ENCODE data around the gene MLANA. TPM values are rescaled to one million over a fixed set of nuclear protein-coding genes. Genes with fewer than 3 reads are reported as not detected.

The MLANA gene
- total RNA-seq, 4 donors from 2014 or later: 20.0 to 47.4 (median 37.6) TPM

DNA sequence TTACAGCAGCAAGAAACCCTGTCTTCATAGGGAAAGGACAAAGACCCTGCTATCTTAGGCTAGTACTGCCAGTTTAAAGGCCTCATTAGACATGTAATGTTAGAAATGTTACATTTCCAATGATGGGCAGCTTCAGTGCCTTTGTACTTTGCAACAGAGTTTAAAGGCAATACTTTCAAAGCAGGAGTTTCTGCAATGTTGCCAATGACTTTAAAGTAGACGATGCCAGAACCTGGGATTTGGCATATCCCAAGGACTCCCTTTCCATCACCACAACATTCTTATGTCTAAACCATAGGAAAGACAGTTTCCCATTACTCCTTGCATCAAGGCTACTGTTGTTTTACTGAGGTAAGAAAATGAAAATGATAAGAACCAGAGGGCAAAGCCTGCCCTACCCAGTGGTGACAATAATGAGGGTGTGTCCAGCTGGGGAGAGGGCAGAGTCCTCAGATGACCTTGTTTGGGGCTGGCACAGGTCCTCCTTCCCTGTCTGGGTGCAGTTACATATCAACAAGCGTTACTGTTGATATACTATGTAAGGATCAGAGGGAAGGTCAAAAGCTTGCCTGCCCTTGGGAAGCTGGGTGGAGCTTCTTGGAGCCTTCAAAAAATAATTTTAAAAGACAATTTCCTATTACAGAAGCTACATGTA is 27.5 kb upstream of the MLANA start:
- H3K27me3 ChIP-seq: no peaks in the 10 kb centered on the region
- no peak for DNase-seq (ENCODE audit: low spot score in 2 of 2)
- no peaks in the 10 kb centered on the region for H3K9me3 ChIP-seq
- WGBS: 66% methylated on average over 2 of the region's 2 CpGs
- no peaks in the 10 kb centered on the region for H3K36me3 ChIP-seq
- TF ChIP-seq POLR2A (IDR thresholded peaks at IDR 0.05): no peak
- TF ChIP-seq CTCF (IDR thresholded peaks at IDR 0.05): no peak
- no peak for TF ChIP-seq EP300 (IDR thresholded peaks at IDR 0.05)
- TF ChIP-seq POLR2AphosphoS5 (IDR thresholded peaks at IDR 0.05): no peak
- H3K4me1 ChIP-seq: no peaks in the 10 kb centered on the region
- H3K4me3 ChIP-seq: no peak overlapping the region
- no peak overlapping the region for H3K27ac ChIP-seq

GRCh38 chr9:5864446-5864845 is 26.2 kb upstream of the MLANA start:
- TF ChIP-seq POLR2A (IDR thresholded peaks at IDR 0.05) (no peak), CTCF (IDR thresholded peaks at IDR 0.05) (no peak), EP300 (IDR thresholded peaks at IDR 0.05) (no peak), POLR2AphosphoS5 (IDR thresholded peaks at IDR 0.05) (no peak)
- Histone ChIP-seq H3K9me3 (no peaks in the 10 kb centered on the region), H3K4me1 (no peaks in the 10 kb centered on the region), H3K27ac (no peak overlapping the region), H3K27me3 (no peaks in the 10 kb centered on the region), H3K36me3 (no peaks in the 10 kb centered on the region), H3K4me3 (no peak overlapping the region)
- no peak for DNase-seq (ENCODE audit: low spot score in 2 of 2)
- WGBS: 70% methylated on average over 4 of the region's 4 CpGs

GRCh38 chr9:5866272-5866671 is 24.4 kb upstream of the MLANA start:
- 97% methylated on average over 2 of the region's 2 CpGs for WGBS

GRCh38 chr9:5866685-5867084 is 24.0 kb upstream of the MLANA start:
- no peak for DNase-seq (ENCODE audit: low spot score in 2 of 2)
- H3K27ac ChIP-seq: no peak overlapping the region
- TF ChIP-seq CTCF (IDR thresholded peaks at IDR 0.05) (no peak), POLR2AphosphoS5 (IDR thresholded peaks at IDR 0.05) (no peak), EP300 (IDR thresholded peaks at IDR 0.05) (no peak), POLR2A (IDR thresholded peaks at IDR 0.05) (no peak)
- no peaks in the 10 kb centered on the region for H3K4me1 ChIP-seq
- H3K27me3 ChIP-seq: no peaks in the 10 kb centered on the region
- H3K36me3 ChIP-seq: no peaks in the 10 kb centered on the region
- H3K9me3 ChIP-seq: no peaks in the 10 kb centered on the region
- no peak overlapping the region for H3K4me3 ChIP-seq
- WGBS: 88% methylated on average over 3 of the region's 3 CpGs

More at GRCh38 chr9:5866272-5866671, 24.4 kb upstream of the MLANA start:
- Histone ChIP-seq H3K27ac (no peak overlapping the region), H3K36me3 (no peaks in the 10 kb centered on the region), H3K4me1 (no peaks in the 10 kb centered on the region), H3K27me3 (no peaks in the 10 kb centered on the region), H3K9me3 (no peaks in the 10 kb centered on the region), H3K4me3 (no peak overlapping the region)
- DNase-seq (ENCODE audit: low spot score in 2 of 2): no peak
- TF ChIP-seq POLR2A (IDR thresholded peaks at IDR 0.05): no peak

DNA sequence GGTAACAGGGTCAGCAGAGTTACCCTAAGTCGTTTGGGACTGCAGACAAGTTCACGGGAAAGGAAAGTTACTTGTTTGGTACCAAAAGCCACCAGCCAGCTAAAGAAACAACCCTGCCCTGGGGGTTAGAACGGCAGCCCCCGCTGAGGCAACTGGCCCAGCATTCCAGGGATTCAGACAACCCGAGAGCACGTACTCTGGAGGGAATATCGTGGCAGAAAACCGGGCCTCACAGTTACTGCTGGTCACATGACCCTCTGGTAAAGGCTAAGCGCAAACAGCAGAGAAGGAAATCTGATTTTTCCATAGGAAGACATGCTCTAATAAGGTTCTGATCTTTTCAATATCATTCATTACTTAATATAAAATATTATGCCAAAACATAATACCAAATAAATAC is 22.5 kb upstream of the MLANA start:
- no peak overlapping the region for H3K27ac ChIP-seq
- H3K4me3 ChIP-seq: no peak overlapping the region
- DNase-seq (ENCODE audit: low spot score in 2 of 2): no peak
- no peaks in the 10 kb centered on the region for H3K27me3 ChIP-seq
- H3K36me3 ChIP-seq: no peaks in the 10 kb centered on the region
- no peaks in the 10 kb centered on the region for H3K9me3 ChIP-seq
- no peaks in the 10 kb centered on the region for H3K4me1 ChIP-seq
- TF ChIP-seq POLR2A (IDR thresholded peaks at IDR 0.05) (no peak), EP300 (IDR thresholded peaks at IDR 0.05) (no peak), POLR2AphosphoS5 (IDR thresholded peaks at IDR 0.05) (no peak), CTCF (IDR thresholded peaks at IDR 0.05) (no peak)
- 67% methylated on average over 9 of the region's 9 CpGs for WGBS
